HUES48 (cell line): ENCODE results near the gene SREBF2.

Experiments
- H3K27ac ChIP-seq: one replicate; pipeline ENCODE4 v1.7.0; 2013; ENCODE audit warnings: low read depth, low read length, inconsistent platforms
- H3K27me3 ChIP-seq: 2 replicates; pipeline ENCODE4 v1.6.1; 2013; ENCODE audit warnings: mild to moderate bottlenecking, low read length; ENCODE audit not compliant: control insufficient read depth, insufficient read depth
- H3K36me3 ChIP-seq: 2 replicates; pipeline ENCODE4 v1.6.1; 2013; ENCODE audit warnings: low read length; ENCODE audit not compliant: control insufficient read depth, insufficient read depth
- H3K4me1 ChIP-seq: 2 replicates; pipeline ENCODE4 v1.6.1; 2013; ENCODE audit warnings: mild to moderate bottlenecking, low read length; ENCODE audit not compliant: control insufficient read depth, insufficient read depth
- H3K4me3 ChIP-seq: 2 replicates; pipeline ENCODE4 v1.5.1; 2013; ENCODE audit warnings: mild to moderate bottlenecking, low read depth, low read length
- H3K9ac ChIP-seq: 2 replicates; pipeline ENCODE4 v1.6.1; 2013; ENCODE audit warnings: mild to moderate bottlenecking, low read depth, low read length, moderate library complexity
- H3K9me3 ChIP-seq: 2 replicates; pipeline ENCODE4 v1.6.1; 2013; ENCODE audit warnings: low read length; ENCODE audit not compliant: control insufficient read depth, insufficient read depth

Gene SREBF2

GRCh38 chr22:41844036-41844435, 11.1 kb downstream of the SREBF2 start:
- Histone ChIP-seq H3K9me3 (no peaks in the 10 kb centered on the region), H3K36me3 (peaks cover 30% of the 10 kb centered on the region), H3K27me3 (no peaks in the 10 kb centered on the region), H3K9ac (no peak overlapping the region), H3K4me1 (peaks cover 30% of the 10 kb centered on the region), H3K27ac (no peak overlapping the region), H3K4me3 (no peak overlapping the region)

GRCh38 chr22:41844513-41844912, 11.6 kb downstream of the SREBF2 start:
- Histone ChIP-seq H3K27ac (no peak overlapping the region), H3K4me1 (peaks cover 30% of the 10 kb centered on the region)

GRCh38 chr22:41845380-41846267, 12.7 kb downstream of the SREBF2 start:
- H3K9ac ChIP-seq = no peak overlapping the region
- H3K27me3 ChIP-seq = no peaks in the 10 kb centered on the region
- peak overlapping the region; percentile 57 for H3K27ac ChIP-seq
- peaks cover 30% of the 10 kb centered on the region for H3K4me1 ChIP-seq
- no peaks in the 10 kb centered on the region for H3K9me3 ChIP-seq
- H3K36me3 ChIP-seq = peaks cover 29% of the 10 kb centered on the region
- H3K4me3 ChIP-seq = no peak overlapping the region

More at GRCh38 chr22:41844513-41844912, 11.6 kb downstream of the SREBF2 start:
- H3K9me3 ChIP-seq = no peaks in the 10 kb centered on the region
- H3K27me3 ChIP-seq = no peaks in the 10 kb centered on the region
- H3K9ac ChIP-seq = no peak overlapping the region
- H3K4me3 ChIP-seq = 0 out of 2 replicates have a peak overlapping the region, but pooled peaks have one; percentile 5
- peaks cover 30% of the 10 kb centered on the region for H3K36me3 ChIP-seq

GRCh38 chr22:41846268-41846987, 13.5 kb downstream of the SREBF2 start:
- H3K4me3 ChIP-seq = no peak overlapping the region
- peaks cover 22% of the 10 kb centered on the region; the same call in 1 of the 2 replicates for H3K36me3 ChIP-seq
- peak overlapping the region; percentile 57 for H3K27ac ChIP-seq
- H3K9me3 ChIP-seq = no peaks in the 10 kb centered on the region
- no peaks in the 10 kb centered on the region for H3K27me3 ChIP-seq
- no peak overlapping the region for H3K9ac ChIP-seq
- peaks cover 30% of the 10 kb centered on the region for H3K4me1 ChIP-seq

- H3K27me3 ChIP-seq = no peaks in the 10 kb centered on the region
- H3K36me3 ChIP-seq = peaks cover 15% of the 10 kb centered on the region; the same call in 1 of the 2 replicates
- H3K9me3 ChIP-seq = no peaks in the 10 kb centered on the region
- H3K4me1 ChIP-seq = peaks cover 30% of the 10 kb centered on the region
- no peak overlapping the region for H3K27ac ChIP-seq
- H3K9ac ChIP-seq = no peak overlapping the region
- no peak overlapping the region for H3K4me3 ChIP-seq
These were observed 14.4 kb downstream of the SREBF2 start for GRCh38 chr22:41847300-41847699.

- no peaks in the 10 kb centered on the region for H3K27me3 ChIP-seq
- peaks cover 30% of the 10 kb centered on the region for H3K4me1 ChIP-seq
- H3K27ac ChIP-seq = no peak overlapping the region
- peaks cover 8% of the 10 kb centered on the region for H3K36me3 ChIP-seq
- no peak overlapping the region for H3K9ac ChIP-seq
- H3K9me3 ChIP-seq = no peaks in the 10 kb centered on the region
- no peak overlapping the region for H3K4me3 ChIP-seq
These were observed 15.6 kb downstream of the SREBF2 start for GRCh38 chr22:41848468-41848867.

GRCh38 chr22:41856469-41856868, 23.6 kb downstream of the SREBF2 start:
- no peak overlapping the region for H3K27ac ChIP-seq

GRCh38 chr22:41857155-41857859, 24.4 kb downstream of the SREBF2 start:
- no peaks in the 10 kb centered on the region for H3K27me3 ChIP-seq
- no peak overlapping the region for H3K4me3 ChIP-seq
- H3K4me1 ChIP-seq = 0 out of 2 replicates have a peak, but pooled peaks cover 8% of the 10 kb centered on the region
- H3K9me3 ChIP-seq = no peaks in the 10 kb centered on the region
- H3K27ac ChIP-seq = no peak overlapping the region
- peaks cover 4% of the 10 kb centered on the region; the same call in 1 of the 2 replicates for H3K36me3 ChIP-seq
- no peak overlapping the region for H3K9ac ChIP-seq

More at GRCh38 chr22:41856469-41856868, 23.6 kb downstream of the SREBF2 start:
- no peak overlapping the region for H3K9ac ChIP-seq
- H3K27me3 ChIP-seq = no peaks in the 10 kb centered on the region
- H3K9me3 ChIP-seq = no peaks in the 10 kb centered on the region
- H3K4me1 ChIP-seq = 0 out of 2 replicates have a peak, but pooled peaks cover 4% of the 10 kb centered on the region
- no peak overlapping the region for H3K4me3 ChIP-seq
- H3K36me3 ChIP-seq = peaks cover 4% of the 10 kb centered on the region; the same call in 1 of the 2 replicates

- no peak overlapping the region for H3K27ac ChIP-seq
- peaks cover 4% of the 10 kb centered on the region; the same call in 1 of the 2 replicates for H3K36me3 ChIP-seq
- 0 out of 2 replicates have a peak, but pooled peaks cover 8% of the 10 kb centered on the region for H3K4me1 ChIP-seq
- H3K4me3 ChIP-seq = no peak overlapping the region
- no peak overlapping the region for H3K9ac ChIP-seq
- no peaks in the 10 kb centered on the region for H3K27me3 ChIP-seq
- H3K9me3 ChIP-seq = no peaks in the 10 kb centered on the region
These were observed 24.9 kb downstream of the SREBF2 start for GRCh38 chr22:41857860-41858199.

GRCh38 chr22:41862160-41862529, 29.2 kb downstream of the SREBF2 start:
- Histone ChIP-seq H3K36me3 (peaks cover 11% of the 10 kb centered on the region), H3K27me3 (no peaks in the 10 kb centered on the region), H3K27ac (no peak overlapping the region), H3K4me3 (no peak overlapping the region), H3K9me3 (no peaks in the 10 kb centered on the region), H3K9ac (no peak overlapping the region; the same call in 1 of the 2 replicates), H3K4me1 (peaks cover 16% of the 10 kb centered on the region; the same call in 1 of the 2 replicates)
